ENCODE data around the gene SYCP2. TPM values are rescaled to one million over a fixed set of nuclear protein-coding genes. Genes with fewer than 3 reads are reported as not detected.

Gene SYCP2
- total RNA-seq, 1 donor from 2014 or later = 0.64 TPM

DNA sequence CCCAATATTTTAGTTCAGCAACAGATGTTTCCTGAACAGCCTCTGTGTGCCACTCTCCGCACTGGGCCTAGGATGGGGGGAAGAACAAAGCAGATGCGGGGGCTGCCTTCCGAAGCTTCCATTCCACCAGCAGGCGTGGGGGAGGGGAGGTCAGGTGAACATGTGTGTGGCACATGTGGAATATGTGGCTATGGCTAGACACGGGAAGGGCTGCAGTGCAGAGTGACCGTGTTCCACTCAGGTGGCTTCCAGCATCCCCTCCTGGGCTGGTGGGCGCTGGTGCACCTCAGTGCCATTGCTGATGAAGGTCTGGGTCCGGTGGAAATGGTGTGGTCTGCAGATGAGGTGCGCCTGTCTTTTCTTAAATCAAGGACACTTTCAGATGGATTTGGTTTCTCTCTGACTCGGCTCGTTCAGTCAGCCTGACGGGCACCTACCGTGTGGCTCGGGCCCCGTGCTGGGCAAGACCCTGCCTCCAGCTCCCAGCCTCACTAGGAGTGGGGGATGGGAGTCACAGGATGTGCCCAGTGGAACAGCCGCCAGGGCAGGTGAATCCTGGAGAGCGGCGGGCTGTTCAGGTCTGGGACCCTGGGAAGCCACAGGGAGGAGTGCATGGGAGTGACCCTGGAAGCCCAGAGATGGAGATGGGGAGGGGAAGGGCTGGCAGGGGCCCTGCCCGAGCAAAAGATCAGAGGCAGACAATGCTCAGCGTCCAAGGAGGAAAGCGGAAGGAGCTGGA, 111.0 kb downstream of the SYCP2 start:
- DNase-seq (ENCODE audit: low read depth in 2 of 2) = no peak

DNA sequence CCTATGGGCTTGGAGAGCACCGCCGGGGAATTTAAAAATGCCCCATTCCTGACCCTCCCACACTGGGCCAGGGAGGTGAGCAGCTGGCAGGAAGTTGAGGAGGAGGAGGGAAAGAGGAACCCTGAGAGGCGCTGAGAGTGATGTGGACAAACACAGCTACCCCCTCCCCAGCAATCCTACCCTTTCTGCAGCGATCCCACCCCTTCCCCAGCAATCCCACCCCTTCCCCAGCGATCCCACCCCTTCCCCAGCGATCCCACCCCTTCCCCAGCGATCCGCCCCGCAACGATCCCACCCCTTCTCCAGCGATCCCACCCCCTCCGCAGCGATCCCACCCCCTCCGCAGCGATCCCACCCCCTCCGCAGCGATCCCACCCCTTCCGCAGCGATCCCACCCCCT, 111.6 kb downstream of the SYCP2 start:
- DNase-seq (ENCODE audit: low read depth in 2 of 2) = no peak

DNA sequence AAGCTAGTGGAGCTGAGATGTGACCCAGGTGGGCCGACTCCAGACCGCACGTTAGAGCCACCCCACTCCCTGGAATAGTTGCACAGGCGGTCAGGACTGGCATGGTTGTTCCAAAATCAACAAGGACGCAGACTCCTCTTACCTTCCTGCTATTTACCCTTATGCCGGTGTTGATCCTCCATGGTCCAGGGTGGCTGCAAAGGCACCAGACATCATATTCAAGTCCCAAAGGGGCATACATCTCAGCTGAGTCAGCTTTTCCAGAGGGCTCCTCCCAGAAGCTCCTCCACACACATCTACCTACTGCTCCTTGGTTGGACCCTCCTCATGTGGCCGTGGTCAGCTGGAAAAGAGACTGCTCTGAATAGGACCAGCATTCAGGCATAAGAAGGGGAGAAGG, 112.2 kb downstream of the SYCP2 start:
- no peak for DNase-seq (ENCODE audit: low read depth in 2 of 2)

DNA sequence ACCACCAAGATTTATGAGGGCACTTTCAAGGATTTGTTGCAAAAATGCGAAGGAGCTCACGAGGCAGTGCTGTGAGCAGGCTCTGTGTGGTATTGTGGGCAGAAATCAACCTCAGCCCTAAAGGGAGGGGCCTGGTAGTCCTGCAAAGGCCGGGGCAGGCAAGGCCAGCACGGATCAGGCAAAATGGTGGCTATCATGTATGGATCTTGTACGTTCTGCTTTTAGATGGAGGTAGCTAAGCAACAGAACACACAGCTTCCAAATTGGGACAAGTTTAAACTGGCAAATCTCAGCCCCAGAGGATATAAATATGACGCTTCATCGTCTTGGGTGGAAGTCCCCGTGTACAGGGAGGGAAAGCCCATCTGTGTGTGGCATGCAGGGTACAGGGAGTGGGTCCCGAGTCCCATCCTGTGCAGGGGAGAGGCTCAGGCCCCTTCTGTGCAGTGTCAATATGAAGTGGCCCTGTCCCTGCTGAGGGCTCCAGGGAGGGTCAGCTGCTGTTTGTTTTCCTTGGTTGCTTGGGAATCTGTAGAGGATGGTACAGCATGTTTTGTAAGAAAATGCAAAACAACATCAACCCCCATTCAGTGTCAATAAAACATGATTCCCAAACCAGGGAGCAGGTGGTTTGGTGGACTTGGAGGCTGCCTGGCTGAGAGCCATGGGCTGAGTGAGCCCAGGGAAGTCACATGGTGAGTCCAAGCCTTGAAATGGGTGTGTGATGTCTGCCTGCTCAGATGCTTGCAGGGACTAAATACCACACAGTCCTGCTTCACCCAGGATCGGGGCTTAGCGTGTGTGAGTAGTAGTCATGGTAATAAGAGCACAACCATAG, 113.0 kb downstream of the SYCP2 start:
- no peak for DNase-seq (ENCODE audit: low read depth in 2 of 2)

DNA sequence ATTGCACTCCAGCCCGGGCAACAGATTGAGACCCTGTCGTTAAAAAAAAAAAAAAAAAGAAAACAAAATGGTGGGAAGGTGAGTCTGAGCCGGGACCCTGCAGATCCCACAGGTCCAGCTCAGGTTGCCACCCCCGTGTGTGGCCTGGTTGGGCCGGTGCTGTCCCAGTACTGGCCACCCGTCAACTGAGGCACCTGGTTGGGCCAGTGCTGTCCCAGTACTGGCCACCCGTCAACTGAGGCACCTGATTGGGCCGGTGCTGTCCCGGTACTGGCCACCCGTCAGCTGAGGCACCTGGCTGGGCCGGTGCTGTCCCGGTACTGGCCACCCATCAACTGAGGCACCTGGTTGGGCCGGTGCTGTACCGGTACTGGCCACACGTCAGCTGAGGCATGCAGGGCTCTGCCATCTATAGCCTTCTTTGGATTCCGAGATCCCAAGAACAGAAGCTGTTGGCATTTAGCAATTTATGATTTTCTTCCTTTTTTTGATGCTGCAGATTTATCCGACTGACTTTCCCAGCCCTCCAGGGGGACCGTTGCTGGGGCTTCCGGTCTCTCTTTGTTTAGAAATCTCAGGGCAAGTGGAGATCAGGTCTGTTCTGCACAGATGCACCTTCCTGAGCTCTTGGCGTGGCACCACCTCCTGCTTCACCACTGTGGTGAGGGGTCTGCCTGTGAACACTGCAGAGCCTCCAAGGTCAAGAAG, 113.8 kb downstream of the SYCP2 start:
- DNase-seq (ENCODE audit: low read depth in 2 of 2) = no peak

DNA sequence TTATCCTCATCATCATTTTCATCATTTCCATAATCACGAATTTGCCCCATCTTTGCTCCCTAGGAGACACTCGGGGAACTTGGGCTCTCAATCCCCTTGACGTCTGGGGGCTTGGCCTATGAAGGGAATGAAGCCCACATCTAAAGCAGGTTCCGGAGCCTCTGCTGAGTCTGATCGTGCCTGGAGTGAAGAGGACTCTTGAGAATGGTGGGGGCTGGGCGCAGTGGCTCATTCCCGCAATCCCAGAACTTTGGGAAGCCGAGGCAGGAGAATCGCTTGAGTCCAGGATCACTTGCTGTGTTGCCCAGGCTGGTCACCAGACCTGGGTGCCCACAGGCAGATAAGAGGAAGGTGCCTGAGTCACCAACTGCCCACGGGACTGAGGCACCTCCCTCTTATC, 114.5 kb downstream of the SYCP2 start:
- no peak for DNase-seq (ENCODE audit: low read depth in 2 of 2)

DNA sequence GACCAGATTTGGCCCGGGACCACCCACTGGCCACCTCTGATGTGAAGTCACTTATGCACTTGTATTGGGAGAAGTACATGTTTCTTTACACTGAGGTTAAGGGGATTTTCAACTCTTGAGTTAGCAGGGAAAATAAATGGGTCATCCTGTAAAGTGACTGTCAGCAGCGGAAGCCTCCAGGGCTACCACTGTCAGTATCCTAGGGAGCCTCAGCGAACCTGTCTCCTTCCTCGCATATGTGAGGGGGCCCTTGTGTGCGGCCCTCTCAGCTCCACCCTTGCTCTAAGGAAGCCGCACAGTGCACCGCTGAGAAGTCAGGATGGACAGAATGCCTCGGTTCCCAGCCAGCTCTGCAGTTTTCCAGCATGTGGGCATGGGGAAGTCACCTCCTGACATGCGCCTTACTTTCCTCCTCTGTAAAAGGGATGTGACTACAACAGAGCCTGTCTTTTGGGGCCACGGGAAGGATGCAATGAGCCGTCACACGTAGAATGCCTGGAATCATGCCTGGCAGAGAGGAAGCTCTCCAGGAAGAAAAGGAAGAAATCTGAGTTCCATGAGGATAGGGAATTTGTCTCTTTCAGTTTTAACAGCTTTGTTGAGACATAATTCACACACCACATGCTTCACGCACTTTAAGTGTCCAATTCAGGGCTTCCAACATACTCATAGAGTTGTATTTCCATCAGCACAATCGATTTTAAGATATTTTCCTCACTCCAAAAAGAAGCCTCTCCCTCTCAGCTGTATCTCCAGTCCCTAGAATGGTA, 115.4 kb downstream of the SYCP2 start:
- DNase-seq (ENCODE audit: low read depth in 2 of 2) = no peak

DNA sequence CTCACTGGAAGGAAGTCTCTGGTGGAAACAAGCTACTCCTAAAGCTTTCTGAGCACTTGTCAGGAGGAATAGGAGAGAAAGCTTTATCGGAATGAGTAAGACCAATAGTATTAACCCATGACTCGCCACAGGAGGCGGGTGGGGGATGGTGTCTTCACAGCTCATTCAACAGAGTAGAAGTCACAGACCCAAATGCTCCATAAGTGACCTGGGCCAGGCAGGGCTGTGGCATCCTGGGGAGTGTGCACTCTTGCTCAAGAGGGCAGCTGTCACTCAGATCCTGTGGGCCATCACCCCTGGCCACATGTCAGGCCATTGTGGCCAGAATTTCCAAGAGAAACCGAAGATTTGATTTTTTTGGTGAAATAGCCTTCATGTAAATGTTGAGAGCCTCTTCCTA, 116.0 kb downstream of the SYCP2 start:
- DNase-seq (ENCODE audit: low read depth in 2 of 2) = no peak

DNA sequence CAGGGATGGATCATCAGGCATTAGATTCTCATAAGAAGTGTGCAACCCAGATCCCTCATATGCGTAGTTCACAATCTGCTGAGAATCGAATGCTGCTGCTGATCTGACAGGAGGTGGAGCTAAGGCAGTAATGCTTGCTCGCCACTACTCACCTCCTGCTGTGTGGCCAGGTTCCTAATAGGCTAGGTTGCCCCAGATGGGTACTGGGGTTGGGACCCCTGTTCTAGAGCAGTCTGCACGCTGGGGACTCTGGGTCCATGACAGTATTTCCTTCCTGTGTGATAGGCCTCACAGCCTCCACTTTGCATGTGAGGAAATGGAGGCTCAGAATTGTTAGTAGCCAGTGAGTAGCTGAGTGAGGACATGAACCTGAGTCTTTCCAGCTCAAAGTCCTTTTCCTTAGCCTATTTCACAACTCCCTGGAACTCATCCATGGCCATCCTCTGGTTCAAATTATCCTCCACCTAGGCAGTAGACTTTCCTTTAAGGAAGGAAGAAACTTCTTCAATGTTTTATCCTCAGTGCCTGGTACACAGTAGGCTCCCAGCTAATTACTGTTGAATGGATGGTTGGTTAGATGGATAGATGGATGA, 117.2 kb downstream of the SYCP2 start:
- DNase-seq (ENCODE audit: low read depth in 2 of 2) = no peak

DNA sequence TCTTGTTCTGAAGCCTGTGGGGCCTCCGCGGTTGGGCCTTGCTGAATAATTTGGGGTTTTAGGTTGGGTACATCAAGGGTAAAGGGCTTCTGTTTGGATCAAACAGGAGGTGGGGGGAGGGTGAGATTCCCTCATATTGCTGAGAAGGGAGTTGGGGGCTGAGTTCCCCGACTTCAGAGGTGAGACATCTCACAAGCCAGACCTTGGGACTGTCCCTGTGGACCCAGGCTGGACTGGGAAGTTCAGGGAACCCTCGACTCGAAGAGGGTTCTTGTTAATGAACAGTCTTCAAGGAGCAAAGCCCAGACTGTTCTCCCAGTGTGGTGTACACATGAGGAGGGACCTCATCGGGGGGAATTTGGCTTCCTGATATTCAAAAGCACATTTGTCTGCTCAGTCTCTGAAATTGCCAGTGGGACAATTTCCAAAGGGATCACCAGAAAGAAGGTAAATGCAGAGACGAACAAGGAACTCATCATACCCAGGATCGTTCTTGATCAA, 118.5 kb downstream of the SYCP2 start:
- no peak for DNase-seq (ENCODE audit: low read depth in 2 of 2)

DNA sequence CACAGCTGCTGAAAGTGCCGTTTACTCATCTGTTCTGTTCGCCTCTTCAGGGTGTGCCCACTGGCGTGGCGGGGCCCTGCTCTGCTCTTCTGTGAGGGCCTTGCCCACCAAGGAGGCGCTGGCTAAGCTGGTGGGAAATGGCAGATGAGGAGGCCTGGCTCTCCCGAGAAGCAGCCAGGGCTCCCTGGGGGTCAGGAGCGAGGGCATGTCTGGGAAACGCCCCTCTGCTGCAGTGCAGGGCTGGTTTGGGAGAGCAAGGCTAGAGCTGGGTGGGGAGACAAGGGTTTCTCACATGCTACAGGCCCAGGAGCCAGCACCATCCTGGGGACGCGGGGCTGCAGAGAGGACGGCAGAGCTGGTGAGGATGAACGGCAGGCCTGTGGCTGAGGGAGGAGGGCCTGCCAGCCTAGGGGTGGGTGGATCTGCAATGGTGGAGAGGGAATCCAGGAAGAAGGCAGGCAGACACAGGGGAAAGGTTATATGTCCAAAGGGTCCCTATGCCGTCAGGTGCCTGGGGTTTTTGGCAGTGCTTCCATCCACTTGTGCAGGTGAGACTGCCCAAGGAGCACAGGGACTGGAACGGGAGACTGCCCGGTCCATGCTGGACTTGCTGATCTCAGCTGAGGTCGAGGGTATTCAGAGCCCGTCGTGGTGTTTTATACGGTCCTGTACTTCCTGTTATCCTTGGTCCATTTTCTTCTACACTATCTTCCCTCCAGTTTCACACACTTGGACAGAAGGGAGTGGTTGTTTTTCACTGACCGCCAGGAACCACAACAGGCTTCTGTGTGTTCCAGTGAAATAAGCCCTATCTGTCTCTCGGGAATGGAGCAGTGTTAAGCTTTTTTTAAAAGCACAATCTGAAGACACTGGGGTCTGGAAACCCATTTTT, 119.2 kb downstream of the SYCP2 start:
- no peak for DNase-seq (ENCODE audit: low read depth in 2 of 2)

Other genes with a start within 250 kb of the SYCP2 start
- gene PPP1R3D, start 6.7 kb upstream of the SYCP2 start, total RNA-seq = 5.5 and 8.3 TPM in 2 replicates
- 2.3 and 2.9 TPM in 2 replicates for gene FAM217B, start 6.8 kb upstream of the SYCP2 start, total RNA-seq
- gene CDH26, start 24.8 kb upstream of the SYCP2 start, total RNA-seq = 0.13 and 1.1 TPM in 2 replicates

Data from dermis microvascular lymphatic vessel endothelial cell (primary cell).